BJ (cell line): ENCODE results near the gene MTHFD2L. TPM values are rescaled to one million over a fixed set of nuclear protein-coding genes. Genes with fewer than 3 reads are reported as not detected.

ENCODE experiments used
- CTCF ChIA-PET: fragments of 350-600 bp; formaldehyde crosslinking; extraction: SDS; loops from one replicate; lab custom pipeline; 2021; ENCODE audit warnings: antibody characterized with exemption, inconsistent platforms; lab: Yijun Ruan, JAX
- POLR2A ChIA-PET: fragments of 300-600 bp; sonication (Branson Sonifier 250); formaldehyde crosslinking; extraction: SDS; loops from one replicate; lab custom pipeline; 2021; ENCODE audit warnings: antibody characterized with exemption; lab: Charles Lee
- DNase-seq: peaks from one replicate; pipeline ENCODE4 v3.0.0-alpha.2; 2011; ENCODE audit warnings: low read depth
- H3K27me3 ChIP-seq: 2 replicates; pipeline ENCODE4 v1.6.0; 2011; ENCODE audit warnings: low read length; ENCODE audit not compliant: control insufficient read depth, insufficient read depth
- H3K36me3 ChIP-seq: 2 replicates; pipeline ENCODE4 v1.5.1; 2011; ENCODE audit warnings: low read length; ENCODE audit not compliant: control insufficient read depth, insufficient read depth
- H3K4me3 ChIP-seq: 2 replicates; pipeline ENCODE4 v1.5.1; 2011; ENCODE audit warnings: low read depth, mild to moderate bottlenecking, control low read depth, low read length
- polyA plus RNA-seq: library from polyadenylated mRNA; depleted of rRNA; stranded (reverse); fragments of >200 nt; gene quantifications from 2 replicates; pipeline ENCODE4 v1.2.3, GENCODE V29; 2011
- TF ChIP-seq, protein P1 (sequence below): IDR thresholded peaks from 2 replicates; pipeline ENCODE4 v1.5.1; 2011; ENCODE audit warnings: low read depth, mild to moderate bottlenecking, control low read depth, inconsistent platforms, low read length, moderate library complexity; ENCODE audit not compliant: insufficient read depth

The MTHFD2L gene
- polyA plus RNA-seq, 1 experiment: 1.7 TPM

DNA sequence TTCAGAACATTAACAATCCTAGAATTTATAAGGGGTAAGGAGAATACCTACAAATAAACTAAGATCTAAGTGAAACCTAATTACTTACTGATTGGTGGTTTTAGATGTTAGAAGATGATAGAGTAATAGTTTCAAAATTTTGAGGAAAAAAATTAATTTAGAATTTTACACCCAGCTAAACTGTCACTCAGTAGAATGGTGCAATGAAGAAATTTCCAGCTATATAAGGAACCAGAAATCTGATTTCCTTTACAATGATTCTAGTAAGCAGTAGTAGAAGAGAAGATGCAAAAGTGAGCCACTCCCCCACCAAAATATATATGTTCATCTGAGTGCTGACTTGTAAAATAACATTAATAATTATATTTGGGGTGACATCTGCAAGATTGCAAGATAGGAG, 95.0 kb downstream of the MTHFD2L start:
- TF ChIP-seq, protein P1, sequence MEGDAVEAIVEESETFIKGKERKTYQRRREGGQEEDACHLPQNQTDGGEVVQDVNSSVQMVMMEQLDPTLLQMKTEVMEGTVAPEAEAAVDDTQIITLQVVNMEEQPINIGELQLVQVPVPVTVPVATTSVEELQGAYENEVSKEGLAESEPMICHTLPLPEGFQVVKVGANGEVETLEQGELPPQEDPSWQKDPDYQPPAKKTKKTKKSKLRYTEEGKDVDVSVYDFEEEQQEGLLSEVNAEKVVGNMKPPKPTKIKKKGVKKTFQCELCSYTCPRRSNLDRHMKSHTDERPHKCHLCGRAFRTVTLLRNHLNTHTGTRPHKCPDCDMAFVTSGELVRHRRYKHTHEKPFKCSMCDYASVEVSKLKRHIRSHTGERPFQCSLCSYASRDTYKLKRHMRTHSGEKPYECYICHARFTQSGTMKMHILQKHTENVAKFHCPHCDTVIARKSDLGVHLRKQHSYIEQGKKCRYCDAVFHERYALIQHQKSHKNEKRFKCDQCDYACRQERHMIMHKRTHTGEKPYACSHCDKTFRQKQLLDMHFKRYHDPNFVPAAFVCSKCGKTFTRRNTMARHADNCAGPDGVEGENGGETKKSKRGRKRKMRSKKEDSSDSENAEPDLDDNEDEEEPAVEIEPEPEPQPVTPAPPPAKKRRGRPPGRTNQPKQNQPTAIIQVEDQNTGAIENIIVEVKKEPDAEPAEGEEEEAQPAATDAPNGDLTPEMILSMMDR: no peak
- POLR2A ChIA-PET: no interaction called here
- no peaks in the 10 kb centered on the region for H3K36me3 ChIP-seq
- no peak for DNase-seq
- no peak overlapping the region for H3K4me3 ChIP-seq
- no peaks in the 10 kb centered on the region for H3K27me3 ChIP-seq
- CTCF ChIA-PET: interaction anchor here (0.7 kb wide), 1 partner anchor 27 kb away, joined by 3 read pairs; no protein-coding TSS in a partner anchor

- H3K27me3 ChIP-seq: no peaks in the 10 kb centered on the region
- CTCF ChIA-PET: interaction anchor here (0.9 kb wide), 1 partner anchor 13 kb away, joined by 3 read pairs; no protein-coding TSS in a partner anchor
- H3K4me3 ChIP-seq: no peak overlapping the region
- TF ChIP-seq, protein P1: no peak
- no peaks in the 10 kb centered on the region for H3K36me3 ChIP-seq
- DNase-seq: no peak
- POLR2A ChIA-PET: no interaction called here
Observed at GRCh38 chr4:74254386-74254785, 96.5 kb downstream of the MTHFD2L start.

DNA sequence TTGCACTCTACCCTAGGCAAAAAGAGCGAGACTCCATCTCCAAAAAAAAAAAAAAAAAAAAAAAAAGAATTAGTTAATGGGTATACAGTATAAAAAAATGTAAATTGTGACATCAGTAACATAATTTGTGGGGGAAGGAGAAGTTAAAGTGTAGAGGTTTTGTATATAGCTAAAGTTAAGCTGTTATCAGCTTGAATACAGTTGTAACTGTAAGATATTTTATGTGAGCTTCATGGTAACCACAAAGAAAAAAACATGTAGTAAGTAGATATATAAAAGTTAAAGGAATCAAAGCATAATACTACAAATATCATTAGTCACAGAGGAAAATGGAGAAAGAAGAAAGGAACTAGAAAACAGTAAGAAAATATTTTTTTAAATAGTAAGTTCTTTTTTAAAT, 97.2 kb downstream of the MTHFD2L start:
- no peaks in the 10 kb centered on the region for H3K36me3 ChIP-seq
- DNase-seq: no peak
- no peaks in the 10 kb centered on the region for H3K27me3 ChIP-seq
- TF ChIP-seq, protein P1: no peak
- ChIA-PET POLR2A (no interaction called here), CTCF (no interaction called here)
- no peak overlapping the region for H3K4me3 ChIP-seq

GRCh38 chr4:74258963-74259362, 101.0 kb downstream of the MTHFD2L start:
- ChIA-PET CTCF (no interaction called here), POLR2A (no interaction called here)
- Histone ChIP-seq H3K27me3 (no peaks in the 10 kb centered on the region), H3K4me3 (no peak overlapping the region), H3K36me3 (no peaks in the 10 kb centered on the region)
- TF ChIP-seq, protein P1: no peak
- no peak for DNase-seq

- TF ChIP-seq, protein P1: no peak
- H3K36me3 ChIP-seq: no peaks in the 10 kb centered on the region
- no peaks in the 10 kb centered on the region for H3K27me3 ChIP-seq
- no peak overlapping the region for H3K4me3 ChIP-seq
- DNase-seq: no peak
- ChIA-PET CTCF (interaction anchor here (0.7 kb wide), 1 partner anchor 77 kb away, joined by 3 read pairs; no protein-coding TSS in a partner anchor), POLR2A (no interaction called here)
Observed at GRCh38 chr4:74260036-74260435, 102.1 kb downstream of the MTHFD2L start.
